Putamen (tissue), 1 donor: ENCODE measurements around the gene CFAP74.
A peak's percentile ranks its signal among the peaks of the same experiment; 100 is the strongest.

ENCODE experiments used
- DNase-seq: peaks from one replicate; pipeline ENCODE4 v3.0.0-alpha.2; 2016; ENCODE audit warnings: low spot score

The CFAP74 gene

GRCh38 chr1:2039251-2039650 lies 35.7 kb upstream of the CFAP74 start:
- DNase-seq, result no peak

GRCh38 chr1:2038229-2038628 lies 34.6 kb upstream of the CFAP74 start:
- DNase-seq, result no peak

- no peak for DNase-seq
These were observed 33.9 kb upstream of the CFAP74 start for GRCh38 chr1:2037314-2037979.

GRCh38 chr1:2036287-2036686 lies 32.7 kb upstream of the CFAP74 start:
- DNase-seq, result no peak

- no peak for DNase-seq
These were observed 29.6 kb upstream of the CFAP74 start for GRCh38 chr1:2033165-2033564.

GRCh38 chr1:2032737-2033136 lies 29.2 kb upstream of the CFAP74 start:
- DNase-seq, result no peak

- DNase-seq, result no peak
These were observed 28.3 kb upstream of the CFAP74 start for GRCh38 chr1:2031546-2032540.

- DNase-seq, result no peak
These were observed 26.7 kb upstream of the CFAP74 start for GRCh38 chr1:2030076-2030871.

- DNase-seq, result no peak
These were observed 26.0 kb upstream of the CFAP74 start for GRCh38 chr1:2029561-2029960.

- no peak for DNase-seq
These were observed 25.4 kb upstream of the CFAP74 start for GRCh38 chr1:2028870-2029560.

GRCh38 chr1:2027961-2028583 lies 24.5 kb upstream of the CFAP74 start:
- no peak for DNase-seq

GRCh38 chr1:2025491-2025981 lies 21.9 kb upstream of the CFAP74 start:
- DNase-seq, result no peak

GRCh38 chr1:2024887-2025286 lies 21.3 kb upstream of the CFAP74 start:
- no peak for DNase-seq

GRCh38 chr1:2024451-2024850 lies 20.9 kb upstream of the CFAP74 start:
- DNase-seq, result no peak

GRCh38 chr1:2023187-2023586 lies 19.6 kb upstream of the CFAP74 start:
- DNase-seq, result no peak

- no peak for DNase-seq
These were observed 18.6 kb upstream of the CFAP74 start for GRCh38 chr1:2022063-2022770.

GRCh38 chr1:2021550-2021949 lies 18.0 kb upstream of the CFAP74 start:
- DNase-seq, result peak; percentile 80

GRCh38 chr1:2020310-2020655 lies 16.7 kb upstream of the CFAP74 start:
- DNase-seq, result no peak

- no peak for DNase-seq
These were observed 16.2 kb upstream of the CFAP74 start for GRCh38 chr1:2019571-2020309.

- no peak for DNase-seq
These were observed 15.6 kb upstream of the CFAP74 start, which contains the start of gene GABRD for GRCh38 chr1:2019172-2019543. TSS of gene GABRD (plus strand) at chr1:2019345. CDS start at chr1:2019424, 79 bp downstream.
